ENCODE data around the gene COL4A4.

Gene COL4A4

GRCh38 chr2:227038550-227039189 lies 125.3 kb downstream of the COL4A4 start:
- Histone ChIP-seq H3K4me1 (ENCODE audit: control insufficient read depth in 2 of 2, insufficient read depth in 2 of 2, low read length in 2 of 2) (peaks cover 0 to 2% of the 10 kb centered on the region in 2 donors), H3K27ac (ENCODE audit: low read depth in 2 of 2, low read length in 2 of 2) (no peak overlapping the region), H3K9ac (ENCODE audit: low read depth in 1 of 2, low read length in 2 of 2) (no peak overlapping the region), H3K36me3 (ENCODE audit: control insufficient read depth in 2 of 2, insufficient read depth in 2 of 2, low read length in 2 of 2) (no peaks in the 10 kb centered on the region), H3K4me3 (ENCODE audit: low read length in 2 of 2) (no peak overlapping the region), H3K27me3 (ENCODE audit: control insufficient read depth in 2 of 2, insufficient read depth in 2 of 2, low read length in 2 of 2) (no peaks in the 10 kb centered on the region), H3K9me3 (ENCODE audit: control insufficient read depth in 2 of 2, low read length in 2 of 2) (no peaks in the 10 kb centered on the region)

GRCh38 chr2:227036527-227036926 lies 127.5 kb downstream of the COL4A4 start:
- Histone ChIP-seq H3K9me3 (ENCODE audit: control insufficient read depth in 2 of 2, low read length in 2 of 2) (no peaks in the 10 kb centered on the region), H3K4me3 (ENCODE audit: low read length in 2 of 2) (no peak overlapping the region), H3K27me3 (ENCODE audit: control insufficient read depth in 2 of 2, insufficient read depth in 2 of 2, low read length in 2 of 2) (no peaks in the 10 kb centered on the region), H3K9ac (ENCODE audit: low read depth in 1 of 2, low read length in 2 of 2) (no peak overlapping the region), H3K4me1 (ENCODE audit: control insufficient read depth in 2 of 2, insufficient read depth in 2 of 2, low read length in 2 of 2) (peaks cover 0 to 7% of the 10 kb centered on the region in 2 donors), H3K27ac (ENCODE audit: low read depth in 2 of 2, low read length in 2 of 2) (no peak overlapping the region), H3K36me3 (ENCODE audit: control insufficient read depth in 2 of 2, insufficient read depth in 2 of 2, low read length in 2 of 2) (no peaks in the 10 kb centered on the region)

- peaks cover 0 to 7% of the 10 kb centered on the region in 2 donors for H3K4me1 ChIP-seq (ENCODE audit: control insufficient read depth in 2 of 2, insufficient read depth in 2 of 2, low read length in 2 of 2)
- no peak overlapping the region for H3K9ac ChIP-seq (ENCODE audit: low read depth in 1 of 2, low read length in 2 of 2)
- no peak overlapping the region for H3K27ac ChIP-seq (ENCODE audit: low read depth in 2 of 2, low read length in 2 of 2)
- no peaks in the 10 kb centered on the region for H3K27me3 ChIP-seq (ENCODE audit: control insufficient read depth in 2 of 2, insufficient read depth in 2 of 2, low read length in 2 of 2)
- H3K4me3 ChIP-seq (ENCODE audit: low read length in 2 of 2): no peak overlapping the region
- no peaks in the 10 kb centered on the region for H3K36me3 ChIP-seq (ENCODE audit: control insufficient read depth in 2 of 2, insufficient read depth in 2 of 2, low read length in 2 of 2)
- no peaks in the 10 kb centered on the region for H3K9me3 ChIP-seq (ENCODE audit: control insufficient read depth in 2 of 2, low read length in 2 of 2)
Observed at GRCh38 chr2:227035711-227036367, 128.2 kb downstream of the COL4A4 start.

- peaks cover 0 to 7% of the 10 kb centered on the region in 2 donors for H3K4me1 ChIP-seq (ENCODE audit: control insufficient read depth in 2 of 2, insufficient read depth in 2 of 2, low read length in 2 of 2)
- H3K36me3 ChIP-seq (ENCODE audit: control insufficient read depth in 2 of 2, insufficient read depth in 2 of 2, low read length in 2 of 2): no peaks in the 10 kb centered on the region
- no peak overlapping the region for H3K4me3 ChIP-seq (ENCODE audit: low read length in 2 of 2)
- no peaks in the 10 kb centered on the region for H3K9me3 ChIP-seq (ENCODE audit: control insufficient read depth in 2 of 2, low read length in 2 of 2)
- no peaks in the 10 kb centered on the region for H3K27me3 ChIP-seq (ENCODE audit: control insufficient read depth in 2 of 2, insufficient read depth in 2 of 2, low read length in 2 of 2)
- no peak overlapping the region for H3K27ac ChIP-seq (ENCODE audit: low read depth in 2 of 2, low read length in 2 of 2)
- no peak overlapping the region for H3K9ac ChIP-seq (ENCODE audit: low read depth in 1 of 2, low read length in 2 of 2)
Observed at GRCh38 chr2:227033471-227034148, 130.4 kb downstream of the COL4A4 start.

- Histone ChIP-seq H3K4me1 (ENCODE audit: control insufficient read depth in 2 of 2, insufficient read depth in 2 of 2, low read length in 2 of 2) (peaks cover 0 to 7% of the 10 kb centered on the region in 2 donors), H3K36me3 (ENCODE audit: control insufficient read depth in 2 of 2, insufficient read depth in 2 of 2, low read length in 2 of 2) (no peaks in the 10 kb centered on the region), H3K9me3 (ENCODE audit: control insufficient read depth in 2 of 2, low read length in 2 of 2) (no peaks in the 10 kb centered on the region), H3K9ac (ENCODE audit: low read depth in 1 of 2, low read length in 2 of 2) (no peak overlapping the region), H3K4me3 (ENCODE audit: low read length in 2 of 2) (no peak overlapping the region), H3K27ac (ENCODE audit: low read depth in 2 of 2, low read length in 2 of 2) (no peak overlapping the region), H3K27me3 (ENCODE audit: control insufficient read depth in 2 of 2, insufficient read depth in 2 of 2, low read length in 2 of 2) (no peaks in the 10 kb centered on the region)
Observed at GRCh38 chr2:227031379-227031778, 132.6 kb downstream of the COL4A4 start.

GRCh38 chr2:227030789-227031188 lies 133.2 kb downstream of the COL4A4 start:
- no peak overlapping the region for H3K4me3 ChIP-seq (ENCODE audit: low read length in 2 of 2)
- no peak overlapping the region for H3K9ac ChIP-seq (ENCODE audit: low read depth in 1 of 2, low read length in 2 of 2)
- no peak overlapping the region for H3K27ac ChIP-seq (ENCODE audit: low read depth in 2 of 2, low read length in 2 of 2)
- H3K36me3 ChIP-seq (ENCODE audit: control insufficient read depth in 2 of 2, insufficient read depth in 2 of 2, low read length in 2 of 2): no peaks in the 10 kb centered on the region
- H3K9me3 ChIP-seq (ENCODE audit: control insufficient read depth in 2 of 2, low read length in 2 of 2): no peaks in the 10 kb centered on the region
- H3K4me1 ChIP-seq (ENCODE audit: control insufficient read depth in 2 of 2, insufficient read depth in 2 of 2, low read length in 2 of 2): peaks cover 0 to 7% of the 10 kb centered on the region in 2 donors
- H3K27me3 ChIP-seq (ENCODE audit: control insufficient read depth in 2 of 2, insufficient read depth in 2 of 2, low read length in 2 of 2): no peaks in the 10 kb centered on the region

- no peak overlapping the region for H3K9ac ChIP-seq (ENCODE audit: low read depth in 1 of 2, low read length in 2 of 2)
- no peaks in the 10 kb centered on the region for H3K9me3 ChIP-seq (ENCODE audit: control insufficient read depth in 2 of 2, low read length in 2 of 2)
- no peak overlapping the region for H3K27ac ChIP-seq (ENCODE audit: low read depth in 2 of 2, low read length in 2 of 2)
- H3K36me3 ChIP-seq (ENCODE audit: control insufficient read depth in 2 of 2, insufficient read depth in 2 of 2, low read length in 2 of 2): no peaks in the 10 kb centered on the region
- peaks cover 0 to 7% of the 10 kb centered on the region in 2 donors for H3K4me1 ChIP-seq (ENCODE audit: control insufficient read depth in 2 of 2, insufficient read depth in 2 of 2, low read length in 2 of 2)
- H3K27me3 ChIP-seq (ENCODE audit: control insufficient read depth in 2 of 2, insufficient read depth in 2 of 2, low read length in 2 of 2): no peaks in the 10 kb centered on the region
- no peak overlapping the region for H3K4me3 ChIP-seq (ENCODE audit: low read length in 2 of 2)
Observed at GRCh38 chr2:227029426-227030105, 134.4 kb downstream of the COL4A4 start.

- no peaks in the 10 kb centered on the region for H3K4me1 ChIP-seq (ENCODE audit: control insufficient read depth in 2 of 2, insufficient read depth in 2 of 2, low read length in 2 of 2)
- H3K9me3 ChIP-seq (ENCODE audit: control insufficient read depth in 2 of 2, low read length in 2 of 2): no peaks in the 10 kb centered on the region
- H3K27ac ChIP-seq (ENCODE audit: low read depth in 2 of 2, low read length in 2 of 2): no peak overlapping the region
- H3K36me3 ChIP-seq (ENCODE audit: control insufficient read depth in 2 of 2, insufficient read depth in 2 of 2, low read length in 2 of 2): no peaks in the 10 kb centered on the region
- H3K9ac ChIP-seq (ENCODE audit: low read depth in 1 of 2, low read length in 2 of 2): no peak overlapping the region
- no peak overlapping the region for H3K4me3 ChIP-seq (ENCODE audit: low read length in 2 of 2)
- no peaks in the 10 kb centered on the region for H3K27me3 ChIP-seq (ENCODE audit: control insufficient read depth in 2 of 2, insufficient read depth in 2 of 2, low read length in 2 of 2)
Observed at GRCh38 chr2:227025510-227025909, 138.5 kb downstream of the COL4A4 start.

- H3K36me3 ChIP-seq (ENCODE audit: control insufficient read depth in 2 of 2, insufficient read depth in 2 of 2, low read length in 2 of 2): no peaks in the 10 kb centered on the region
- H3K27ac ChIP-seq (ENCODE audit: low read depth in 2 of 2, low read length in 2 of 2): no peak overlapping the region
- H3K4me3 ChIP-seq (ENCODE audit: low read length in 2 of 2): no peak overlapping the region
- H3K9ac ChIP-seq (ENCODE audit: low read depth in 1 of 2, low read length in 2 of 2): no peak overlapping the region
- no peaks in the 10 kb centered on the region for H3K4me1 ChIP-seq (ENCODE audit: control insufficient read depth in 2 of 2, insufficient read depth in 2 of 2, low read length in 2 of 2)
- H3K27me3 ChIP-seq (ENCODE audit: control insufficient read depth in 2 of 2, insufficient read depth in 2 of 2, low read length in 2 of 2): no peaks in the 10 kb centered on the region
- H3K9me3 ChIP-seq (ENCODE audit: control insufficient read depth in 2 of 2, low read length in 2 of 2): no peaks in the 10 kb centered on the region
Observed at GRCh38 chr2:227022608-227023007, 141.4 kb downstream of the COL4A4 start.

- Histone ChIP-seq H3K9ac (ENCODE audit: low read depth in 1 of 2, low read length in 2 of 2) (no peak overlapping the region), H3K4me1 (ENCODE audit: control insufficient read depth in 2 of 2, insufficient read depth in 2 of 2, low read length in 2 of 2) (no peaks in the 10 kb centered on the region), H3K4me3 (ENCODE audit: low read length in 2 of 2) (no peak overlapping the region), H3K27me3 (ENCODE audit: control insufficient read depth in 2 of 2, insufficient read depth in 2 of 2, low read length in 2 of 2) (no peaks in the 10 kb centered on the region), H3K36me3 (ENCODE audit: control insufficient read depth in 2 of 2, insufficient read depth in 2 of 2, low read length in 2 of 2) (no peaks in the 10 kb centered on the region), H3K9me3 (ENCODE audit: control insufficient read depth in 2 of 2, low read length in 2 of 2) (no peaks in the 10 kb centered on the region), H3K27ac (ENCODE audit: low read depth in 2 of 2, low read length in 2 of 2) (no peak overlapping the region)
Observed at GRCh38 chr2:227020416-227020815, 143.6 kb downstream of the COL4A4 start.
